SK-N-SH (cell line): ENCODE results near the gene MYO1C. TPM values are rescaled to one million over a fixed set of nuclear protein-coding genes. Genes with fewer than 3 reads are reported as not detected.
"Not testable (repeated sequence)": the region's sequence is repeated elsewhere in the genome, so short reads cannot be mapped to it uniquely, and the experiment has no call there.

Experiments
- CTCF ChIA-PET: fragments of 300-600, 350-600 bp; formaldehyde crosslinking; extraction: SDS; loops from one replicate; lab custom pipeline; 2021; lab: Yijun Ruan, JAX
- POLR2A ChIA-PET: fragments of 350-600 bp; sonication (Branson Sonifier 250); formaldehyde crosslinking; extraction: SDS; loops from one replicate; lab custom pipeline; 2020; ENCODE audit warnings: antibody characterized with exemption, inconsistent platforms; lab: Yijun Ruan, JAX
- DNase-seq: peaks from one replicate; pipeline ENCODE4 v3.0.0; 2012
- H2AFZ ChIP-seq: fragments of 200-600 bp; sonication (generic); 2 replicates; pipeline ENCODE4 v1.8.1; 2016; ENCODE audit warnings: antibody characterized with exemption, mild to moderate bottlenecking, low read depth
- H3F3A ChIP-seq: fragments of 200-600 bp; sonication (generic); replicated peaks from 2 replicates; pipeline ENCODE3; 2016; ENCODE audit warnings: antibody characterized with exemption, mild to moderate bottlenecking; ENCODE audit not compliant: insufficient read depth
- H3K27ac ChIP-seq, 2 experiments: fragments of 200-500 bp in 1 of 2; fragments of 200-600 bp in 1 of 2; sonication (Bioruptor generic) in 1 of 2; sonication (generic), shearing (Covaris generic) in 1 of 2; 2 replicates each; pipeline versions ENCODE4 v1.5.1 to v1.6.1; 2014 to 2016; ENCODE audit warnings: low read depth in 2 of 2, inconsistent platforms in 1 of 2, low read length in 1 of 2, mild to moderate bottlenecking in 1 of 2, mixed read lengths in 1 of 2
- H3K27me3 ChIP-seq: fragments of 200-600 bp; sonication (generic), shearing (Covaris generic); 2 replicates; pipeline ENCODE4 v1.6.1; 2016; ENCODE audit warnings: mixed run types; ENCODE audit not compliant: insufficient read depth
- H3K36me3 ChIP-seq, 2 experiments: fragments of 200-500 bp in 1 of 2; fragments of 200-600 bp in 1 of 2; sonication (Bioruptor generic) in 1 of 2; sonication (generic) in 1 of 2; replicated peaks in 1 of 2; 2 replicates each; pipeline versions ENCODE3 to v1.5.1; 2014 to 2016; ENCODE audit warnings: low read length in 1 of 2, mild to moderate bottlenecking in 1 of 2; ENCODE audit not compliant: insufficient read depth in 2 of 2, control insufficient read depth in 1 of 2
- H3K4me1 ChIP-seq, 2 experiments: fragments of 200-500 bp in 1 of 2; fragments of 200-600 bp in 1 of 2; sonication (Bioruptor generic) in 1 of 2; sonication (generic), shearing (Covaris generic) in 1 of 2; 2 replicates each; pipeline versions ENCODE4 v1.5.1 to v1.6.1; 2014 to 2016; ENCODE audit warnings: low read depth in 1 of 2, low read length in 1 of 2, mixed run types in 1 of 2; ENCODE audit not compliant: insufficient read depth in 2 of 2, control insufficient read depth in 1 of 2
- H3K4me2 ChIP-seq: fragments of 200-600 bp; sonication (generic), shearing (Covaris generic); 2 replicates; pipeline ENCODE4 v1.6.1; 2017; ENCODE audit warnings: mixed run types
- H3K4me3 ChIP-seq, 2 experiments: fragments of 200-500 bp in 1 of 2; fragments of 200-600 bp in 1 of 2; sonication (Bioruptor generic) in 1 of 2; sonication (generic), shearing (Covaris generic) in 1 of 2; 2 replicates each; pipeline versions ENCODE4 v1.5.1 to v1.8.1; 2014 to 2016; ENCODE audit warnings: low read depth in 2 of 2, inconsistent platforms in 1 of 2, low read length in 1 of 2, mild to moderate bottlenecking in 1 of 2, mixed read lengths in 1 of 2, moderate library complexity in 1 of 2
- H3K79me2 ChIP-seq: fragments of 200-600 bp; sonication (generic); 2 replicates; pipeline ENCODE4 v1.8.1; 2017; ENCODE audit warnings: mild to moderate bottlenecking; ENCODE audit not compliant: insufficient read depth
- H3K9ac ChIP-seq: fragments of 200-600 bp; sonication (generic); 2 replicates; pipeline ENCODE4 v1.6.1; 2017; ENCODE audit warnings: mixed run types
- H3K9me2 ChIP-seq: fragments of 200-600 bp; sonication (generic); 2 replicates; pipeline ENCODE4 v1.6.1; 2017; ENCODE audit warnings: mixed run types
- H3K9me3 ChIP-seq: fragments of 200-600 bp; sonication (generic); 2 replicates; pipeline ENCODE4 v1.6.1; 2017; ENCODE audit warnings: mixed run types, mild to moderate bottlenecking, moderate library complexity
- H4K20me1 ChIP-seq: fragments of 200-600 bp; sonication (generic); 2 replicates; pipeline ENCODE4 v1.6.1; 2017; ENCODE audit warnings: mild to moderate bottlenecking, mixed run types; ENCODE audit not compliant: insufficient read depth
- CHD2 ChIP-seq: fragments of 150-350 bp; IDR thresholded peaks from 2 replicates; pipeline ENCODE4 v1.6.1; 2018; ENCODE audit warnings: low read length; ENCODE audit not compliant: partially characterized antibody
- ELF1 ChIP-seq: IDR thresholded peaks from 2 replicates; pipeline ENCODE4 v1.4.0; 2012
- EZH2phosphoT487 ChIP-seq: fragments of 200-600 bp; sonication (generic); IDR thresholded peaks from 2 replicates; pipeline ENCODE4 v1.6.1; 2017; ENCODE audit warnings: low read depth, mixed run types, mild to moderate bottlenecking, antibody characterized with exemption, moderate library complexity, borderline replicate concordance
- FOSL2 ChIP-seq: IDR thresholded peaks from 2 replicates; pipeline ENCODE4 v1.4.0; 2012; ENCODE audit warnings: low read depth, mild to moderate bottlenecking, moderate library complexity, borderline replicate concordance
- FOXJ3 ChIP-seq: sonication (generic); formaldehyde crosslinking; IDR thresholded peaks from 2 replicates; pipeline ENCODE4 v1.5.1; 2020; ENCODE audit warnings: mild to moderate bottlenecking, missing genetic modification reagents
- FOXM1 ChIP-seq: IDR thresholded peaks from 2 replicates; pipeline ENCODE4 v1.4.0; 2012; ENCODE audit warnings: low read depth, mild to moderate bottlenecking
- GATA2 ChIP-seq: sonication (generic); formaldehyde crosslinking; IDR thresholded peaks from 2 replicates; pipeline ENCODE4 v1.5.0; 2020; ENCODE audit warnings: mild to moderate bottlenecking, missing genetic modification reagents
- MEF2A ChIP-seq: IDR thresholded peaks from 2 replicates; pipeline ENCODE4 v1.4.0; 2012; ENCODE audit warnings: low read depth, borderline replicate concordance
- POLR2AphosphoS5 ChIP-seq: IDR thresholded peaks from 2 replicates; pipeline ENCODE4 v1.6.1; 2012; ENCODE audit warnings: low read depth, low read length
- RAD21 ChIP-seq: IDR thresholded peaks from 2 replicates; pipeline ENCODE4 v1.6.1; 2012; ENCODE audit warnings: mild to moderate bottlenecking, low read length
- RCOR1 ChIP-seq: fragments of 150-350 bp; IDR thresholded peaks from 2 replicates; pipeline ENCODE4 v1.6.1; 2017; ENCODE audit warnings: antibody characterized with exemption, low read length
- RXRA ChIP-seq: IDR thresholded peaks from 2 replicates; pipeline ENCODE4 v1.4.0; 2012; ENCODE audit warnings: low read depth, mild to moderate bottlenecking, borderline replicate concordance
- TAF1 ChIP-seq: IDR thresholded peaks from 2 replicates; pipeline ENCODE4 v1.6.1; 2012; ENCODE audit warnings: low read depth, mild to moderate bottlenecking, low read length, moderate library complexity, borderline replicate concordance
- TCF12 ChIP-seq: IDR thresholded peaks from 2 replicates; pipeline ENCODE4 v1.4.0; 2012
- TEAD4 ChIP-seq: IDR thresholded peaks from 2 replicates; pipeline ENCODE4 v1.4.0; 2012; ENCODE audit warnings: mild to moderate bottlenecking, borderline replicate concordance; ENCODE audit not compliant: insufficient read depth
- USF1 ChIP-seq: IDR thresholded peaks from 2 replicates; pipeline ENCODE4 v1.4.0; 2012; ENCODE audit warnings: low read depth, borderline replicate concordance
- YY1 ChIP-seq: IDR thresholded peaks from 2 replicates; pipeline ENCODE4 v1.4.0; 2012; ENCODE audit warnings: low read depth, mild to moderate bottlenecking
- ZBTB33 ChIP-seq: IDR thresholded peaks from 2 replicates; pipeline ENCODE4 v1.4.0; 2012; ENCODE audit warnings: low read depth, borderline replicate concordance
- WGBS: methylation state at CpG from one replicate; pipeline ENCODE4 v1.1.6; 2017; ENCODE audit warnings: low lambda C conversion rate; 5-methylcytosine and 5-hydroxymethylcytosine counted together
- polyA plus RNA-seq, 3 experiments: library from polyadenylated mRNA; depleted of rRNA; stranded (reverse); fragments of >200 nt; gene quantifications; 2 replicates each; pipeline ENCODE4 v1.2.3, GENCODE V29; 2012
- TF ChIP-seq, protein P1 (sequence below): IDR thresholded peaks from 2 replicates; pipeline ENCODE4; 2012
- TF ChIP-seq, protein P2 (sequence below): IDR thresholded peaks from 2 replicates; pipeline ENCODE4 v1.4.0; 2012; ENCODE audit warnings: low read depth

Gene MYO1C
- polyA plus RNA-seq, 1 of the 3 experiments (the other 2 are of a cell fraction) = 102 TPM

DNA sequence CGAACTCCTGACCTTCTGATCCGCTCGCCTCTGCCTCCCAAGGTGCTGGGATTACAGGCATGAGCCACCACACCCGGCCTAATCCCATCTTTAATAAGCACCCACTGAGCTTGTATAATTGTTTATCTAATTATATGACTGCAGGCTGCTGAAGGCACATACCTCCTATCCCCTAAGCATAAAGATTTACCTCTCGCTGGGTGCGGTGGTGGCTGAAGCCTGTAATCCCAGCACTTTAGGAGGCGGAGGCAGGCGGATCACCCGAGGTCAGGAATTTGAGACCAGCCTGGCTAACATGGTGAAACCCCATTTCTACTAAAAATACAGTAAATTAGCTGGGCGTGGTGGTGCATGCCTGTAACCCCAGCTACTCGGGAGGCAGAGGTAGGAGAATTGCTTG is 72.3 kb downstream of the MYO1C start:
- peaks cover 41% of the 10 kb centered on the region for H4K20me1 ChIP-seq
- H3K27me3 ChIP-seq = no peaks in the 10 kb centered on the region
- peaks cover 45% of the 10 kb centered on the region for H3F3A ChIP-seq
- H3K4me1 ChIP-seq = peaks cover 0 to 21% of the 10 kb centered on the region in 2 experiments; a peak in 2 of 4 replicates
- H3K4me2 ChIP-seq = no peak overlapping the region
- H2AFZ ChIP-seq = no peak overlapping the region
- DNase-seq = no peak
- no peaks in the 10 kb centered on the region for H3K9me3 ChIP-seq
- H3K36me3 ChIP-seq = peaks cover 14 to 35% of the 10 kb centered on the region in 2 experiments
- CTCF ChIA-PET = interaction anchor here (0.9 kb wide), 1 partner anchor 55 kb away, joined by 5 read pairs; no protein-coding TSS in a partner anchor
- TF ChIP-seq RXRA = no peak
- TF ChIP-seq FOSL2 = no peak
- TF ChIP-seq POLR2AphosphoS5 = no peak
- no peak overlapping the region for H3K27ac ChIP-seq
- no peak overlapping the region for H3K4me3 ChIP-seq
- no peak overlapping the region for H3K9ac ChIP-seq
- POLR2A ChIA-PET = no interaction called here
- peaks cover 58% of the 10 kb centered on the region for H3K79me2 ChIP-seq
- 98% methylated on average over 11 of the region's 11 CpGs for WGBS
- H3K9me2 ChIP-seq = no peaks in the 10 kb centered on the region

GRCh38 chr17:1418476-1418875 is 74.0 kb downstream of the MYO1C start:
- H3K9me3 ChIP-seq, H3K27ac ChIP-seq, H2AFZ ChIP-seq, H3K4me3 ChIP-seq, CTCF ChIA-PET, H3K4me2 ChIP-seq, H3K9ac ChIP-seq, H3K27me3 ChIP-seq, H3K9me2 ChIP-seq, DNase-seq, POLR2A ChIA-PET: not testable (repeated sequence)
- H4K20me1 ChIP-seq = peaks cover 25% of the 10 kb centered on the region
- H3K36me3 ChIP-seq = peaks cover 14 to 30% of the 10 kb centered on the region in 2 experiments
- H3K79me2 ChIP-seq = peaks cover 41% of the 10 kb centered on the region
- H3F3A ChIP-seq = peaks cover 30% of the 10 kb centered on the region
- peaks cover 0 to 14% of the 10 kb centered on the region in 2 experiments; a peak in 2 of 4 replicates for H3K4me1 ChIP-seq
- WGBS = 96% methylated on average over 10 of the region's 10 CpGs

GRCh38 chr17:1416414-1416813 is 76.1 kb downstream of the MYO1C start:
- Histone ChIP-seq H3K9ac (no peak overlapping the region), H2AFZ (no peak overlapping the region), H3K4me3 (no peak overlapping the region), H3K4me1 (no peaks in the 10 kb centered on the region), H3K27me3 (no peaks in the 10 kb centered on the region), H3K36me3 (peaks cover 7 to 18% of the 10 kb centered on the region in 2 experiments), H3F3A (peaks cover 15% of the 10 kb centered on the region), H3K79me2 (peaks cover 29% of the 10 kb centered on the region), H4K20me1 (peaks cover 6% of the 10 kb centered on the region), H3K4me2 (no peak overlapping the region), H3K9me3 (no peaks in the 10 kb centered on the region), H3K27ac (no peak overlapping the region), H3K9me2 (no peaks in the 10 kb centered on the region)
- POLR2A ChIA-PET = no interaction called here
- WGBS = 96% methylated on average over 5 of the region's 5 CpGs
- no peak for DNase-seq
- CTCF ChIA-PET = interaction anchor here (1.6 kb wide), 1 partner anchor 51 kb away, joined by 3 read pairs; no protein-coding TSS in a partner anchor
- TF ChIP-seq USF1 = no peak
- TF ChIP-seq, protein P1, sequence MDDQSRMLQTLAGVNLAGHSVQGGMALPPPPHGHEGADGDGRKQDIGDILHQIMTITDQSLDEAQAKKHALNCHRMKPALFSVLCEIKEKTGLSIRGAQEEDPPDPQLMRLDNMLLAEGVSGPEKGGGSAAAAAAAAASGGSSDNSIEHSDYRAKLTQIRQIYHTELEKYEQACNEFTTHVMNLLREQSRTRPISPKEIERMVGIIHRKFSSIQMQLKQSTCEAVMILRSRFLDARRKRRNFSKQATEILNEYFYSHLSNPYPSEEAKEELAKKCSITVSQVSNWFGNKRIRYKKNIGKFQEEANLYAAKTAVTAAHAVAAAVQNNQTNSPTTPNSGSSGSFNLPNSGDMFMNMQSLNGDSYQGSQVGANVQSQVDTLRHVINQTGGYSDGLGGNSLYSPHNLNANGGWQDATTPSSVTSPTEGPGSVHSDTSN = no peak
- TF ChIP-seq MEF2A = no peak
- no peak for TF ChIP-seq TAF1
- TF ChIP-seq FOXJ3 (CRISPR knock-in tag) = no peak
- no peak for TF ChIP-seq YY1
- no peak for TF ChIP-seq TEAD4
- TF ChIP-seq, protein P2, sequence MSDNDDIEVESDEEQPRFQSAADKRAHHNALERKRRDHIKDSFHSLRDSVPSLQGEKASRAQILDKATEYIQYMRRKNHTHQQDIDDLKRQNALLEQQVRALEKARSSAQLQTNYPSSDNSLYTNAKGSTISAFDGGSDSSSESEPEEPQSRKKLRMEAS = no peak
- no peak for TF ChIP-seq EZH2phosphoT487
- no peak for TF ChIP-seq ZBTB33
- TF ChIP-seq GATA2 (CRISPR knock-in tag) = no peak
- no peak for TF ChIP-seq POLR2AphosphoS5
- no peak for TF ChIP-seq TCF12
- no peak for TF ChIP-seq FOXM1
- TF ChIP-seq CHD2 = no peak
- TF ChIP-seq RAD21 = no peak
- TF ChIP-seq RCOR1 = no peak
- no peak for TF ChIP-seq ELF1
